Esophagus muscularis mucosa (tissue), 4 donors: ENCODE measurements around the gene PLCB2. TPM values are rescaled to one million over a fixed set of nuclear protein-coding genes. Genes with fewer than 3 reads are reported as not detected.
A peak's percentile ranks its signal among the peaks of the same experiment; 100 is the strongest.

Experiments used
- DNase-seq: peaks from one replicate; pipeline ENCODE4 v3.0.0-alpha.2; 2017; ENCODE audit errors: extremely low spot score
- H3K27ac ChIP-seq, 4 donors: fragments of 200-600 bp; sonication (generic); replicated peaks in 1 of 4; 1 replicate in 3 of 4; 2 replicates in 1 of 4; pipeline ENCODE4 v1.5.1; 2016 to 2019; ENCODE audit warnings: mild to moderate bottlenecking in 1 of 4
- H3K27me3 ChIP-seq, 4 donors: fragments of 200-600 bp; sonication (generic); one replicate each; pipeline versions ENCODE4 v1.5.1 to v1.6.0; 2016 to 2019
- H3K36me3 ChIP-seq, 4 donors: fragments of 200-600 bp; sonication (generic); one replicate each; pipeline ENCODE4 v1.5.1; 2016 to 2019
- H3K4me1 ChIP-seq, 4 donors: fragments of 200-600 bp; sonication (generic); one replicate each; pipeline ENCODE4 v1.5.1; 2016 to 2019
- H3K4me3 ChIP-seq, 4 donors: fragments of 200-600 bp; sonication (generic); 1 replicate in 2 of 4; 2 replicates in 2 of 4; pipeline ENCODE4 v1.5.1; 2016 to 2019; ENCODE audit warnings: mild to moderate bottlenecking in 4 of 4, moderate library complexity in 1 of 4
- H3K9me3 ChIP-seq, 4 donors: fragments of 200-600 bp; sonication (generic); 1 replicate in 3 of 4; 2 replicates in 1 of 4; pipeline ENCODE4 v1.5.1; 2016 to 2019
- CTCF ChIP-seq, 3 experiments: fragments of 200-600 bp in 2 of 3; fragments of 450-650 bp in 1 of 3; sonication (generic) in 2 of 3; IDR thresholded peaks; one replicate each; pipeline ENCODE4 v1.5.1; 2017 to 2019; ENCODE audit warnings: antibody characterized with exemption in 3 of 3, mild to moderate bottlenecking in 2 of 3, moderate library complexity in 1 of 3
- EP300 ChIP-seq: sonication (generic); formaldehyde crosslinking; IDR thresholded peaks from one replicate; pipeline ENCODE4 v1.6.1; 2017; ENCODE audit warnings: antibody characterized with exemption
- POLR2A ChIP-seq: fragments of 450-650 bp; IDR thresholded peaks from one replicate; pipeline ENCODE4 v1.6.1; 2017; ENCODE audit warnings: antibody characterized with exemption, moderate library complexity, mild to moderate bottlenecking, low read depth
- POLR2AphosphoS5 ChIP-seq, 2 donors: sonication (generic); formaldehyde crosslinking; IDR thresholded peaks; one replicate each; pipeline ENCODE4 v1.6.1; 2017; ENCODE audit warnings: antibody characterized with exemption in 2 of 2
- WGBS: methylation state at CpG from one replicate; pipeline ENCODE4 v1.1.5; 2018; 5-methylcytosine and 5-hydroxymethylcytosine counted together
- intact Hi-C: fragments of 100-400 bp; cut with DNase I; formaldehyde crosslinking; loops from one replicate; pipeline ENCODE4 v1.15.1; 2023
- total RNA-seq, 4 donors: library from RNA; depleted of rRNA; stranded (reverse); fragments of >200 nt; gene quantifications; one replicate each; pipeline versions ENCODE4 v1.1.0 to v1.2.1, GENCODE V29; 2016

PLCB2 gene
- total RNA-seq, 4 donors from 2014 or later = 5.8 to 13.3 (median 9.7) TPM

- no peak for TF ChIP-seq POLR2AphosphoS5 (IDR thresholded peaks at IDR 0.05)
- no peak for TF ChIP-seq CTCF (IDR thresholded peaks at IDR 0.05)
- no peak for TF ChIP-seq POLR2A
- no peak for TF ChIP-seq EP300
- no peak for DNase-seq
- H3K36me3 ChIP-seq = no peaks in the 10 kb centered on the region
- intact Hi-C loops = no loop called here
- H3K4me3 ChIP-seq = no peak overlapping the region
- H3K9me3 ChIP-seq = no peaks in the 10 kb centered on the region
- WGBS = 92% methylated on average over 12 of the region's 15 CpGs
- no peak overlapping the region for H3K27ac ChIP-seq
- peaks cover 31 to 32% (median 32%) of the 10 kb centered on the region in 4 donors for H3K4me1 ChIP-seq
- H3K27me3 ChIP-seq = no peaks in the 10 kb centered on the region
Measured at GRCh38 chr15:40346579-40347558, 39.1 kb upstream of the PLCB2 start.

- H3K4me3 ChIP-seq = no peak overlapping the region
- WGBS = 93% methylated on average over 5 of the region's 6 CpGs
- DNase-seq = no peak
- H3K27me3 ChIP-seq = no peaks in the 10 kb centered on the region
- TF ChIP-seq CTCF (IDR thresholded peaks at IDR 0.05) (no peak), POLR2AphosphoS5 (IDR thresholded peaks at IDR 0.05) (no peak), EP300 (no peak), POLR2A (no peak)
- H3K27ac ChIP-seq = no peak overlapping the region
- H3K4me1 ChIP-seq = peaks cover 39 to 41% (median 40%) of the 10 kb centered on the region in 4 donors
- H3K36me3 ChIP-seq = no peaks in the 10 kb centered on the region
- H3K9me3 ChIP-seq = no peaks in the 10 kb centered on the region
- intact Hi-C loops = no loop called here
Measured at GRCh38 chr15:40345867-40346578, 38.3 kb upstream of the PLCB2 start.

DNA sequence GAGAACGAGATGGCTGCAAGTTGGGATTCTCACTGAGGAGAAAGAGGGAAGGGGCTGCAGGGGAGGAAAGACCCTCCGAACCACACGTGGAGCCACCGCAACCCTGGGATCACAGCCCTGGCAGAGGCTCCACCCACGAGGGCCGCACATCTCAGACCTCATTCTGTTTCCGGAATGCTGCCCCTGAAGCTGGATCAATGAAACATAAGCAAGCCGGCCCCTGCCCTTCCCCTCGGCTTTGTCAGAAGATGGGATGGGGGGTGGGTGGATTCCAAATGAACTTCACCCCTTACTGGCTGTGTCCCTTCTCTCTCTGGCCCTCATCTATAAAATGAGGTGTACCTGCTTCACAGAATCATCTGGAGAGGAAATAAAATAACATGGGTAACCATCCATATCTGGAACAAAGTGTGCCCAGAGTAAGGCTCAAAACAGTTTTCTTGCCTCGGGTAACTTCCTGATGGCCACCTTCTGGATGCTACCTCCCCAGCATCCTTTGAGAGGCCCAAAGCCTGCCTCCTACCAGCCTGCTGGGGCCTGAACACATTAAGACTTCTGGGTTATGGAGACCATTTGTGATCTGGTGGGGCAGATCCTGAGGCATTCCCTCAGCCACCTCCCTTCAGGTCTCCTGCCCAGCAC, 37.6 kb upstream of the PLCB2 start:
- Histone ChIP-seq H3K27ac (no peak overlapping the region), H3K9me3 (no peaks in the 10 kb centered on the region), H3K4me1 (peaks cover 46 to 48% (median 47%) of the 10 kb centered on the region in 4 donors), H3K27me3 (no peaks in the 10 kb centered on the region), H3K4me3 (no peak overlapping the region), H3K36me3 (no peaks in the 10 kb centered on the region)
- intact Hi-C loops = no loop called here
- TF ChIP-seq POLR2A (no peak), POLR2AphosphoS5 (IDR thresholded peaks at IDR 0.05) (no peak), EP300 (no peak), CTCF (IDR thresholded peaks at IDR 0.05) (no peak)
- no peak for DNase-seq
- 59% methylated on average over 10 of the region's 10 CpGs for WGBS

DNA sequence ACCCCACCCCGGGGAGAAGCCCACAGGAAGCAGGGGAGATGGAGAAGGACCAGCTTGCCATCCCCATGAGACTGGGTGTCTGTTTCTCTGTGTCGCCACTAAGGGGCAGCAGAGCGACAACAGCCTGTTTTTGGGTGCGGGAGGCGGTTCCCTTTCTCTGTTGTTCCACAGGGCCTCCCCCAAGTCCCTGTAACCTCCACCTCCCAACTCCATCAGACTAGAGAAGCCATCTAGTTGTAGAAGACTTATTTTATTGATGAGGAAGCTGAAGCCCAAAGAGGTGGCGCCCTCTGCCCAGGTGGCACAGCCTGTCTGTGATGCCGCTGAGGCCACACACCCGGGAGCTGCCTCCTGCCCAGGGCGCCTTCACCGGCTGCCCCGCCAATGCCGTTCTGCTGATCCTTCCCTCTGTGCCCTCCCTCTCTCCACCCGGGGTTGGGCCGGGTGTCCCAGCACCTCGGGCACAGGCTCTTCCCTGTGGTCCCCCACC, 36.9 kb upstream of the PLCB2 start:
- Histone ChIP-seq H3K27me3 (no peaks in the 10 kb centered on the region), H3K27ac (no peak overlapping the region), H3K9me3 (no peaks in the 10 kb centered on the region), H3K4me3 (no peak overlapping the region), H3K36me3 (no peaks in the 10 kb centered on the region), H3K4me1 (peaks cover 52 to 54% (median 53%) of the 10 kb centered on the region in 4 donors)
- 3% methylated on average over 5 of the region's 15 CpGs for WGBS
- no peak for DNase-seq
- intact Hi-C loops = no loop called here
- TF ChIP-seq POLR2AphosphoS5 (IDR thresholded peaks at IDR 0.05) (peak in 1 of 2 donors; percentile 32), POLR2A (no peak), CTCF (IDR thresholded peaks at IDR 0.05) (peak; percentile 66 to 85 (median 80)), EP300 (no peak)
